Right lobe of liver (tissue), 6 donors: ENCODE data around the gene SPATA19. TPM values are rescaled to one million over a fixed set of nuclear protein-coding genes. Genes with fewer than 3 reads are reported as not detected.

Experiments used
- ATAC-seq, 4 donors: fragments of 200-7000 bp; cut with Tn5 transposase; one replicate each; pipeline ENCODE4 v1.9.1; 2020; ENCODE audit warnings: mild to moderate bottlenecking in 4 of 4, moderate library complexity in 4 of 4
- DNase-seq, 3 donors: peaks; one replicate each; pipeline ENCODE4 v3.0.0-alpha.2; 2020
- H3K27ac ChIP-seq, 3 donors: fragments of 200-600 bp; one replicate each; pipeline ENCODE4 v1.8.0; 2022
- H3K27me3 ChIP-seq, 2 donors: fragments of 200-600 bp; one replicate each; pipeline ENCODE4 v1.8.0; 2022
- H3K36me3 ChIP-seq, 4 donors: fragments of 200-600 bp; sonication (generic) in 1 of 4; one replicate each; pipeline versions ENCODE4 v1.5.1 to v1.8.0; 2017 to 2022; ENCODE audit warnings: control low read depth in 1 of 4
- H3K4me1 ChIP-seq, 4 donors: fragments of 200-600 bp; sonication (generic) in 1 of 4; one replicate each; pipeline versions ENCODE4 v1.5.1 to v1.8.0; 2017 to 2022; ENCODE audit warnings: control low read depth in 1 of 4
- H3K4me3 ChIP-seq, 3 donors: fragments of 200-600 bp; one replicate each; pipeline ENCODE4 v1.8.0; 2022
- H3K9me3 ChIP-seq, 4 donors: fragments of 200-600 bp; sonication (generic) in 1 of 4; one replicate each; pipeline versions ENCODE4 v1.5.1 to v1.8.0; 2017 to 2022; ENCODE audit warnings: control low read depth in 1 of 4
- CTCF ChIP-seq, 4 donors: fragments of 200-600 bp in 3 of 4; fragments of 450-650 bp in 1 of 4; IDR thresholded peaks; one replicate each; pipeline versions ENCODE4 v1.5.1 to v1.8.0; 2016 to 2022; ENCODE audit warnings: antibody characterized with exemption in 4 of 4, mild to moderate bottlenecking in 2 of 4
- POLR2A ChIP-seq: fragments of 450-650 bp; IDR thresholded peaks from one replicate; pipeline ENCODE4 v1.6.1; 2017; ENCODE audit warnings: antibody characterized with exemption, mild to moderate bottlenecking
- WGBS: methylation state at CpG from one replicate; pipeline ENCODE4 v1.1.6; 2018; ENCODE audit warnings: low coverage, low lambda C conversion rate; ENCODE audit not compliant: insufficient coverage; ENCODE audit errors: missing lambda C conversion rate; 5-methylcytosine and 5-hydroxymethylcytosine counted together
- intact Hi-C, 2 donors: fragments of 100-400 bp; cut with DNase I; formaldehyde crosslinking; loops; one replicate each; pipeline versions ENCODE4 v1.11.2 to v1.14.1; 2022
- total RNA-seq, 6 experiments: library from RNA; depleted of rRNA in 2 of 6; stranded (reverse); fragments of >200 nt in 2 of 6; fragmentation: NEBNext Ultra II Directional in 3 of 6; extraction: Animal tissue kit (Norgen Biotek cat#: 25700) in 3 of 6; gene quantifications; one replicate each; pipeline versions ENCODE4 v1.1.0 to v1.2.4, GENCODE V29; 2016 to 2023
- donor health status: DM: no; HTN: yes; CAD: no.
- donor health status: DM: no; HTN: no; CAD: no.
- donor health status: DM: no; HTN: no; CAD: no.
- donor health status: DM: no; HTN: yes; CAD: no.
- donor health status: DM: no; HTN: yes; CAD: no.

The SPATA19 gene
- total RNA-seq, 6 experiments from 2014 or later = not detected

GRCh38 chr11:133844217-133844616, 1.1 kb downstream of the SPATA19 start:
- 53% methylated on average over 4 of the region's 6 CpGs for WGBS

GRCh38 chr11:133843454-133843987, 1.8 kb downstream of the SPATA19 start:
- DNase-seq (no peak), ATAC-seq (no peak)
- no peak for TF ChIP-seq CTCF (IDR thresholded peaks at IDR 0.05)
- H3K4me3 ChIP-seq = no peak overlapping the region
- H3K27me3 ChIP-seq = no peaks in the 10 kb centered on the region
- no peaks in the 10 kb centered on the region for H3K36me3 ChIP-seq
- H3K27ac ChIP-seq = no peak overlapping the region
- 51% methylated on average over 8 of the region's 13 CpGs for WGBS
- H3K9me3 ChIP-seq = no peaks in the 10 kb centered on the region
- H3K4me1 ChIP-seq = no peaks in the 10 kb centered on the region
- intact Hi-C loops = no loop called here

More at GRCh38 chr11:133844217-133844616, 1.1 kb downstream of the SPATA19 start:
- Histone ChIP-seq H3K36me3 (no peaks in the 10 kb centered on the region), H3K27ac (no peak overlapping the region), H3K4me3 (no peak overlapping the region), H3K27me3 (no peaks in the 10 kb centered on the region), H3K9me3 (no peaks in the 10 kb centered on the region), H3K4me1 (no peaks in the 10 kb centered on the region)
- ATAC-seq (no peak), DNase-seq (no peak)
- no peak for TF ChIP-seq CTCF (IDR thresholded peaks at IDR 0.05)
- TF ChIP-seq POLR2A = no peak
- intact Hi-C loops = no loop called here

- TF ChIP-seq POLR2A (no peak), CTCF (IDR thresholded peaks at IDR 0.05) (no peak)
- WGBS = 25% methylated on average over 4 of the region's 5 CpGs
Observed at GRCh38 chr11:133842730-133843129, 2.6 kb downstream of the SPATA19 start.

GRCh38 chr11:133842053-133842452, 3.3 kb downstream of the SPATA19 start:
- WGBS = 20% methylated on average over 2 of the region's 7 CpGs
- no peak for DNase-seq

More at GRCh38 chr11:133842730-133843129, 2.6 kb downstream of the SPATA19 start:
- no peak overlapping the region for H3K27ac ChIP-seq
- no peaks in the 10 kb centered on the region for H3K27me3 ChIP-seq
- ATAC-seq (no peak), DNase-seq (no peak)
- no peaks in the 10 kb centered on the region for H3K36me3 ChIP-seq
- intact Hi-C loops = no loop called here
- H3K4me3 ChIP-seq = no peak overlapping the region
- H3K4me1 ChIP-seq = no peaks in the 10 kb centered on the region
- no peaks in the 10 kb centered on the region for H3K9me3 ChIP-seq

More at GRCh38 chr11:133842053-133842452, 3.3 kb downstream of the SPATA19 start:
- ATAC-seq = peak in 1 of 4 donors; percentile 7
- no peak overlapping the region for H3K27ac ChIP-seq
- intact Hi-C loops = no loop called here
- H3K9me3 ChIP-seq = no peaks in the 10 kb centered on the region
- H3K27me3 ChIP-seq = no peaks in the 10 kb centered on the region
- no peaks in the 10 kb centered on the region for H3K4me1 ChIP-seq
- no peaks in the 10 kb centered on the region for H3K36me3 ChIP-seq
- no peak overlapping the region for H3K4me3 ChIP-seq
- TF ChIP-seq CTCF (IDR thresholded peaks at IDR 0.05) (no peak), POLR2A (no peak)
